ENCODE measurements around the gene CTAGE4. TPM values are rescaled to one million over a fixed set of nuclear protein-coding genes. Genes with fewer than 3 reads are reported as not detected.
"Not testable (repeated sequence)": the region's sequence is repeated elsewhere in the genome, so short reads cannot be mapped to it uniquely, and the experiment has no call there.

Gene CTAGE4, protein sequence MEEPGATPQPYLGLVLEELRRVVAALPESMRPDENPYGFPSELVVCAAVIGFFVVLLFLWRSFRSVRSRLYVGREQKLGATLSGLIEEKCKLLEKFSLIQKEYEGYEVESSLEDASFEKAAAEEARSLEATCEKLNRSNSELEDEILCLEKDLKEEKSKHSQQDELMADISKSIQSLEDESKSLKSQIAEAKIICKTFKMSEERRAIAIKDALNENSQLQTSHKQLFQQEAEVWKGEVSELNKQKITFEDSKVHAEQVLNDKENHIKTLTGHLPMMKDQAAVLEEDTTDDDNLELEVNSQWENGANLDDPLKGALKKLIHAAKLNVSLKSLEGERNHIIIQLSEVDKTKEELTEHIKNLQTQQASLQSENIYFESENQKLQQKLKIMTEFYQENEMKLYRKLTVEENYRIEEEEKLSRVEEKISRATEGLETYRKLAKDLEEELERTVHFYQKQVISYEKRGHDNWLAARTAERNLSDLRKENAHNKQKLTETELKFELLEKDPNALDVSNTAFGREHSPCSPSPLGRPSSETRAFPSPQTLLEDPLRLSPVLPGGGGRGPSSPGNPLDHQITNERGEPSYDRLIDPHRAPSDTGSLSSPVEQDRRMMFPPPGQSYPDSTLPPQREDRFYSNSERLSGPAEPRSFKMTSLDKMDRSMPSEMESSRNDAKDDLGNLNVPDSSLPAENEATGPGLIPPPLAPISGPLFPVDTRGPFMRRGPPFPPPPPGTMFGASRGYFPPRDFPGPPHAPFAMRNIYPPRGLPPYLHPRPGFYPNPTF
- total RNA-seq, result 0.75 and 1.1 TPM in 2 replicates

DNA sequence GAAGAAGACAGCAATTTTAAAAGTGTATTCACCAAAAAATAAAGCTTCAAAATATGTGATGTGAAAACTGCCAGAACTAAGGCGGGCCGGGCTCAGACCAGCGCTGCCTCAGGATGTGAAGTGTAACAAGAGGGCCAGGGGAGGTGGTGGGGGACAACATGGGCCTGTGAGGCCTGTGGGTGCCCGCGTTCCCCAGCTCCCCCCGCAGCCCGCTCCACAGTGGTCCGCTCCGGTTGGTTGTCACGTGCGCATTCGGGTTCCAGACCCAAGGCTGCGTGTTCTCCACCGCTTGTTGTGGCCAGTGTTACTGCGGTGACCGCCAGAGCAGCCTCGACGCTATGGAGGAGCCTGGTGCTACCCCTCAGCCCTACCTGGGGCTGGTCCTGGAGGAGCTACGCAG, at the start of gene CTAGE4:
Gene CTAGE4 (plus strand): TSS at position 301 of the 400 bp plus-strand sequence. CDS start 38 bp downstream, at position 339.
- H3K27ac Mint-ChIP-seq; H3K36me3 Mint-ChIP-seq (ENCODE audit: low read depth); H3K4me3 Mint-ChIP-seq; H3K27me3 Mint-ChIP-seq (ENCODE audit: insufficient read depth); intact Hi-C loops (cut with micrococcal nuclease); H3K4me1 Mint-ChIP-seq (ENCODE audit: low read depth); H3K9me3 Mint-ChIP-seq; DNase-seq (ENCODE audit: low spot score): not testable (repeated sequence)

DNA sequence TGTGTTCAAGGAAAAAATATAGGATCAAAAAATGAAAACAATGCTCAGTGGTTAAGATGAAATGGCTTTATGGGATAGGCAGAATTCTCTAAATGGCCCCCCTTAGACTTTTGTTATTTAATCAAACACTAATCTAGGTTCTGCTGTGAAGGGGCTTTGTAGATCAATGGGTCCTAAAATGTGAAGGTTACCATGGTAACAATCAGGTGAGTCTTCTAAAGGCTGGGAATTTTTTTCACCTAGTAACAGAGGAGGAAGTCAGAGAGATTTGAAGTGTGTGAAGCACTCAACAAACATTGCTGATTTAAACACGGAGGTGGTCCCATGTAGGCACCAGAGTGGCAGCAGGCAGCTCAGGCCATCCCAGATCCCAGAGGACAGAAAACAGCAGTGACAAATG, 49.1 kb upstream of the CTAGE4 start:
- intact Hi-C loops (cut with micrococcal nuclease), result no loop called here
- H3K36me3 Mint-ChIP-seq (ENCODE audit: low read depth), result no peaks in the 10 kb centered on the region
- H3K27ac Mint-ChIP-seq, result no peak overlapping the region
- H3K27me3 Mint-ChIP-seq (ENCODE audit: insufficient read depth), result peaks cover 4% of the 10 kb centered on the region
- H3K4me1 Mint-ChIP-seq (ENCODE audit: low read depth), result no peaks in the 10 kb centered on the region
- no peaks in the 10 kb centered on the region for H3K9me3 Mint-ChIP-seq
- DNase-seq (ENCODE audit: low spot score), result no peak
- H3K4me3 Mint-ChIP-seq, result no peak overlapping the region

DNA sequence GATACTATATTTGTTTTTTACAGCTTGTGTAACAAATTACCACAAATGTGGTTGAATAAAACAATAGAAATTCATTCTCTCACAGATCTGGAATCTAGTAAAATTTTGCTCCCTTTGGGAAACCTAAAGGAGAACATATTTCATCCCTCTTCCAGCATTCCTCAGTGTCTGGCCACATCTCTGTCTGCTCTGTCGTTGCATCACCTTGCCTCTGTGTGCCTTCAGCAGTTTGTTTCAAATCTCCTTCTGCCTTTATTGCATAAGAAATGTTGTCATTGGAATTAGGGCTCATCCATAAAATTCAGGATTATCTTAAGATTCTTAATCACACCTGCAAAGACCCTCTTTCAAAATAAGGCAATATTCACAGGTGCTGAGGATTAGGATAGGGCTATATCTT, 45.8 kb upstream of the CTAGE4 start:
- H3K27me3 Mint-ChIP-seq (ENCODE audit: insufficient read depth), result peaks cover 4% of the 10 kb centered on the region
- intact Hi-C loops (cut with micrococcal nuclease), result no loop called here
- no peaks in the 10 kb centered on the region for H3K4me1 Mint-ChIP-seq (ENCODE audit: low read depth)
- no peak for DNase-seq (ENCODE audit: low spot score)
- H3K4me3 Mint-ChIP-seq, result no peak overlapping the region
- no peak overlapping the region for H3K27ac Mint-ChIP-seq
- H3K36me3 Mint-ChIP-seq (ENCODE audit: low read depth), result no peaks in the 10 kb centered on the region
- no peaks in the 10 kb centered on the region for H3K9me3 Mint-ChIP-seq

DNA sequence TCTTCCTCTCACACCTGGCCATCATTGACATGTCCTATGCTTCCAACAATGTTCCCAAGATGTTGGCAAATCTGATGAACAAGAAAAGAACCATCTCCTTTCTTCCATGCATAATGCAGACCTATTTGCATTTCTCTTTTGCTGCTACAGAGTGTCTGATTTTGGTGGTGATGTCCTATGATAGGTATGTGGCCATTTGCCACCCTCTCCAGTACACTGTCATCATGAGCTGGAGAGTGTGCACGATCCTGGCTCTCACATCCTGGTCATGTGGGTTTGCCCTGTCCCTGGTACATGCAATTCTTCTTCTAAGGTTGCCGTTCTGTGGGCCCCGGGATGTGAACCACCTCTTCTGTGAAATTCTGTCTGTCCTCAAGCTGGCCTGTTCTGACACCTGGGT, 41.1 kb upstream of the CTAGE4 start:
- no peaks in the 10 kb centered on the region for H3K36me3 Mint-ChIP-seq (ENCODE audit: low read depth)
- intact Hi-C loops (cut with micrococcal nuclease), result no loop called here
- no peak for DNase-seq (ENCODE audit: low spot score)
- H3K9me3 Mint-ChIP-seq, result no peaks in the 10 kb centered on the region
- no peak overlapping the region for H3K4me3 Mint-ChIP-seq
- H3K27me3 Mint-ChIP-seq (ENCODE audit: insufficient read depth), result peaks cover 2% of the 10 kb centered on the region
- H3K4me1 Mint-ChIP-seq (ENCODE audit: low read depth), result no peaks in the 10 kb centered on the region
- no peak overlapping the region for H3K27ac Mint-ChIP-seq

DNA sequence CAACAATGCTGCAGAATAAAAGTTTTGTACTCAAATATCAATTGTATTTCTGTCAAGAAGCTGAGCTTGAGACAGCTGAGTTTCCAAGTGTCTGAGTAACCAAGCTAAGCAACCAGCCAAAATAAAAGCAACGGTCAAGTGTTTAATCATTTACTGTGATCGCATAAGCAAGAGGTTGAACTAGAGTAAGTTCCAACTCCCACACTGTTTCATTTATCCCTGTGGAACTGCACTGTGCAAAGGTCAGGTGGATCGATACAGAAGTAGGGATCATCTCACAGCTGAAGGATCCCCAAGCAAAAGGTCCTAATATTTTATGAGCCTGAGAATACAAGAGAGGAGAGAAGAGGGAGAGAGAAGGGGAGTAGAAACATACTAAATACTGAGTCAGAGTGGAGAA, 38.8 kb upstream of the CTAGE4 start:
- H3K4me3 Mint-ChIP-seq, result no peak overlapping the region
- DNase-seq (ENCODE audit: low spot score), result no peak
- H3K36me3 Mint-ChIP-seq (ENCODE audit: low read depth), result no peaks in the 10 kb centered on the region
- no peak overlapping the region for H3K27ac Mint-ChIP-seq
- peaks cover 19% of the 10 kb centered on the region for H3K9me3 Mint-ChIP-seq
- H3K27me3 Mint-ChIP-seq (ENCODE audit: insufficient read depth), result no peaks in the 10 kb centered on the region
- intact Hi-C loops (cut with micrococcal nuclease), result no loop called here
- no peaks in the 10 kb centered on the region for H3K4me1 Mint-ChIP-seq (ENCODE audit: low read depth)

DNA sequence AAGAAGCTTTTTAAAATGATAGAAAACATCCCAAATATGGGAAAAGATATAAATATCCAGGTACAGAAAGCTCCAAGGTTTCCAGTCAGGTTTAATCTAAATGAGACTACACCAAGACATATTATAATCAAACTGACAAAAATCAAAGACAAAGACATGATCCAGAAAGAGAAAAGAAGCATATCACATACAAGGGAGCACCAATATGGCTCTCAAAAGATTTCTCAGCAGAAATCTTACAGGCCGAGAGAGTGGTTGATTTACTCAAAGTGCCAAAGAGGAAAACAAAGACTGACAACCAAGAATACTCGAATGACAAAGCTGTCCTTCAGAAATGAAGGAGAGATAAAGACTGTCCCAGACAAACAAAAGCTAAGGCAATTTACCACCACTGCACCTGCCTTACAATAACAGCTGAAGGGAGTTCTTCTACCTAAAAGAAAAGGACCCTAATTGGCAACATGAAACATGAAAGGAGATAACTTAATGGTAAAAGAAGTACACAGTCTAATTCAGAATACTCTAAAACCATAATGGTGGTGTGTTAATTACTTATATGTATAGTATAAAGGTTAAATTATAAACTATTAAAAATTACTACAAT, 34.9 kb upstream of the CTAGE4 start:
- Mint-ChIP-seq H3K27ac (no peak overlapping the region), H3K4me3 (no peak overlapping the region), H3K36me3 (ENCODE audit: low read depth) (no peaks in the 10 kb centered on the region), H3K9me3 (peaks cover 19% of the 10 kb centered on the region), H3K4me1 (ENCODE audit: low read depth) (no peaks in the 10 kb centered on the region), H3K27me3 (ENCODE audit: insufficient read depth) (no peaks in the 10 kb centered on the region)
- no peak for DNase-seq (ENCODE audit: low spot score)
- intact Hi-C loops (cut with micrococcal nuclease), result no loop called here

DNA sequence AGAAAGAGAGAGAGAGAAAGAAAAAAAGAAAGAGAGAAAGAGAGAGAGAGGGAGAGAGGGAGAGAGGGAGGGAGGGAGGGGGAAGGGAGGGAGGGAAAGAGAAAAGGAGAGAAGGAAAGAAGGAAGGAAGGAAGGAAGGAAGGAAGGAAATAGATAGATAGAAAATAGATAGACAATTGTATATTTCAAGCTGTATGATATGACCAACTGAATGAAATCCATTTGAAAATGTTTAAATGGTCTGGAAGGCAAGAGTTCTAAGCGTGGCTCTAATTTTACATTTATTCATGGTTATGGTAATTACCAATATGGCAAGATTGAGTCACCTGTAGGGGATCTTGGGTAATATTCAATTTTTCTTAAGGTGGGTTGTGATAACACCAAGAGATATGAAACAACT, 24.4 kb upstream of the CTAGE4 start:
- Mint-ChIP-seq H3K27ac (no peak overlapping the region), H3K36me3 (ENCODE audit: low read depth) (no peaks in the 10 kb centered on the region), H3K4me3 (no peak overlapping the region), H3K27me3 (ENCODE audit: insufficient read depth) (peaks cover 16% of the 10 kb centered on the region), H3K9me3 (no peaks in the 10 kb centered on the region), H3K4me1 (ENCODE audit: low read depth) (no peaks in the 10 kb centered on the region)
- intact Hi-C loops (cut with micrococcal nuclease), result no loop called here
- no peak for DNase-seq (ENCODE audit: low spot score)

DNA sequence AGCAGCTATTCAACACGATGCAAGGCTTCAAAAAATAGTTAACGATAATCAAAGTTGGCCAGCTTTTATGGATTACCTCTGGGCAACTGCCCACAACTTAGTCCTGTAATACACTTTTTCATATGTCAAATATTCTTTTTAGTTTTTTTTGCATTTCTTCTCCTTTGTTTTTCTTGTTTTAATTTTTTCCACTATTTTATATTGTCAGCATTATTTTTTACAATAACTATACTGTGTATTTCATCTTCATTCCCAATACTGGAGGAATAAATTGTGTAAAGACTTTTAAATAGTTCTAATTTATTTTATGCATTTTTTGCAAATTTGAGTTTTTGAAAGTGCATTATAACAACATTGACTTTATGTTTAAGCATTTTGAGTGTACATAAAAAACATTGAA, 18.5 kb upstream of the CTAGE4 start:
- H3K9me3 Mint-ChIP-seq, result no peaks in the 10 kb centered on the region
- H3K27me3 Mint-ChIP-seq (ENCODE audit: insufficient read depth), result peaks cover 12% of the 10 kb centered on the region
- H3K36me3 Mint-ChIP-seq (ENCODE audit: low read depth), result no peaks in the 10 kb centered on the region
- H3K27ac Mint-ChIP-seq, result no peak overlapping the region
- H3K4me1 Mint-ChIP-seq (ENCODE audit: low read depth), result no peaks in the 10 kb centered on the region
- H3K4me3 Mint-ChIP-seq, result no peak overlapping the region
- intact Hi-C loops (cut with micrococcal nuclease), result no loop called here
- DNase-seq (ENCODE audit: low spot score), result no peak

DNA sequence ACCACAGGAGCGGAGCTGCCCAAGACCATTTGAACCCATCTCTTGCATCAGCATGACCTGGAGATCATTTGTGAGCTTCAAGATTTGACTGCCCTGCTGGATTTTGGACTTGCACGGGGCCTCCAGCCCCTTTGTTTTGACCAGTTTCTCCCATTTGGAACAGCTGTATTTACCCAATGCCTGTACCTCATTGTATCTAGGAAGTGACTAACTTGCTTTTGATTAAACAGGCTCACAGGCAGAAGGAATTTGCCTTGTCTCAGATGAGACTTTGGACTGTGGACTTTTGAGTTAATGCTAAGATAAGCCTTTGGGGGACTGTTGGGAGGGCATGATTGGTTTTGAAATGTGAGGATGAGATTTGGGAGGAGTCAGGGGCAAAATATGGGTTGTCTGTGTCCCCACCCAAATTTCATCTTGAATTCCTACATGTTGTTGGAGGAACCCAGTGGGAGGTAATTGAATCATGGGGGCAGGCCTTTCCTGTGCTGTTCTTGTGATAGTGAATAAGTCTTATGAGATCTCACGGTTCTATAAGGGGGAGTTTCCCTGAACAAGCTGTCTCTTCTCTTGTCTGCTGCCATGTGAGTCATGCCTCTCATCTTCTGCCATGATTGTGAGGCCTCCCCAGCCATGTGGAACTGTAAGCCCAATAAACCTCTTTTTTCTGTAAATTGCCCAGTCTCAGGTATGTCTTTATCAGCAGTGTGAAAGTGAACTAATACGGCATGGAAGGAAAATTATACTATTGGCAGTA, 11.5 kb upstream of the CTAGE4 start:
- H3K36me3 Mint-ChIP-seq (ENCODE audit: low read depth); H3K27ac Mint-ChIP-seq; H3K9me3 Mint-ChIP-seq; intact Hi-C loops (cut with micrococcal nuclease); H3K4me3 Mint-ChIP-seq; H3K4me1 Mint-ChIP-seq (ENCODE audit: low read depth); DNase-seq (ENCODE audit: low spot score): not testable (repeated sequence)
- H3K27me3 Mint-ChIP-seq (ENCODE audit: insufficient read depth), result peaks cover 15% of the 10 kb centered on the region

DNA sequence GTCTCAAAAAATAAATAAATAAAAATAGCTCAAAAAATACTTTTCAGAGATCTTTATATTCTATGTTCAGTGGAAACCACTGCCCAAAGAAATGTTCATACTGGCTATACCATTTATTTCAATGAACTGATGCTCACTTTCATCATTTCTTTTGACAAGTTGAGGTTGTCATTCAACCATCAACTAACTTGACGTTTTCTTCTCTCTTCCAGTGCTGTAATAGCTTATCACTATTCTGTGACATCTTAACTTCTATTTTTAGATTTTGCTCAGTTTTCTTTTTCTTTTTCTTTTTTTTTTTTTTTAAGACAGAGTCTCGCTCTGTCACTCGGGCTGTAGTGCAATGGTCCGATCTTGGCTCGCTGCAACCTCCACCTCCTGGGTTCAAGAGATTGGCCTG, 8.7 kb upstream of the CTAGE4 start:
- peaks cover 15% of the 10 kb centered on the region for H3K27me3 Mint-ChIP-seq (ENCODE audit: insufficient read depth)
- intact Hi-C loops (cut with micrococcal nuclease), result loop anchor here (5.0 kb wide), 1 partner anchor 263 kb away; no protein-coding TSS in a partner anchor
- H3K4me3 Mint-ChIP-seq, result no peak overlapping the region
- no peak for DNase-seq (ENCODE audit: low spot score)
- H3K27ac Mint-ChIP-seq, result no peak overlapping the region
- no peaks in the 10 kb centered on the region for H3K4me1 Mint-ChIP-seq (ENCODE audit: low read depth)
- H3K36me3 Mint-ChIP-seq (ENCODE audit: low read depth), result no peaks in the 10 kb centered on the region
- H3K9me3 Mint-ChIP-seq, result no peaks in the 10 kb centered on the region

DNA sequence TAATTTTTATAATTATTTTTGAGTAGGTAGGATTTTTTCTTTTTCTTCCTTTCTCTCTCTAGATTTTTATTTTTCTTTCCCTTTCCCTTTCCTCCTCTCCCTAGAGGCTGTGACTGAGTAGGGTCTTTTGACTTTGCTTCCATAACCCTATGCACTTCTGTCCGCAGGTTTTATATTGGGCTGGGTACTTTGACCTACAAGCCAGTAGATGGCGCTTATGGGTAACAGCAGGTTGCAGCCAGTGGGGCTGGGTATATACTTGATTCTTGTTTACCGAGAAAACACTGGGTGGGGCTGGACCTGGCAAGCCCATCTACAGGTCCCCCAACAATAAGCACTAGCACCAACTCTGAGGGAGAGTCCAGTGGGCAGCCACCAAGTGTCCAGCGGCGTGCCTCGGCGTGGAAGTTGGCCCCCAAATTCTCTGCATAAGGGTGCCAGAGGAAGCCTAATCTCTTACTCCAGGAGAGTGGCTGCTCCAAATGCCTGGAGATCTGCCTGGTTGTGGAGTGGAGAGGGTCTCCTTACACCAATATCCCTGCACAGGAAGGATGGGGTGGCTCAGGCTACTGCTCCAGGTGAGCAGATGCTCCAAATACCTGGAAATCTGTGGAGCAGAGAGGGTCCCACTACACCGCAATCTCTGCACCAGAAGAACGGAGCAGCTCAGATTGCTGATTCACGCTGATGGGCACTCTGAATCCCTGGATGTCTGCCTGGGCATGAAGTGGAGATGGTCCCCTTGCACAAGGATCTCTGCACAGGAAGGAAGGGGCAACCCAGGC, 4.7 kb upstream of the CTAGE4 start:
- not testable (repeated sequence) for H3K9me3 Mint-ChIP-seq; H3K4me3 Mint-ChIP-seq; H3K36me3 Mint-ChIP-seq (ENCODE audit: low read depth); DNase-seq (ENCODE audit: low spot score); H3K4me1 Mint-ChIP-seq (ENCODE audit: low read depth); H3K27ac Mint-ChIP-seq
- intact Hi-C loops (cut with micrococcal nuclease), result loop anchor here (5.0 kb wide), 1 partner anchor 259 kb away; no protein-coding TSS in a partner anchor
- H3K27me3 Mint-ChIP-seq (ENCODE audit: insufficient read depth), result peaks cover 11% of the 10 kb centered on the region

DNA sequence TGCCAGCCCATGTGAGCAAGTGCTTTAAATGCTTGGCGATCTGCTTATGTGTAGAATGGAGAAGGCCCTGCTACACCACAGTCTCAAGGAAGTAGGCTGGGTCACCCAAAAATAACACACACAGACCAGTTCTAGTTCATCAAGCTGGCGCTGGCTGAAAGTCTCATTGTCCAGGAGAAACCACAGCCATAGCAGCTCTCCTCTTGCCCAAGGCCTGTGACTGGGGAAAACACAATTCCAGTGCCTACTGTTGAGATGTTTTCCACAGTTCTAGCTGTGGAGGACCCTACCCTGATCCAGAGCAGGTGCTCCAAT, 4.1 kb upstream of the CTAGE4 start:
- H3K27ac Mint-ChIP-seq; H3K4me3 Mint-ChIP-seq; H3K4me1 Mint-ChIP-seq (ENCODE audit: low read depth); DNase-seq (ENCODE audit: low spot score); H3K9me3 Mint-ChIP-seq; H3K36me3 Mint-ChIP-seq (ENCODE audit: low read depth): not testable (repeated sequence)
- peaks cover 11% of the 10 kb centered on the region for H3K27me3 Mint-ChIP-seq (ENCODE audit: insufficient read depth)
- intact Hi-C loops (cut with micrococcal nuclease), result loop anchor here (5.0 kb wide), 1 partner anchor 258 kb away; no protein-coding TSS in a partner anchor
